Activated CD8-positive, alpha-beta memory T cell treated with anti-CD3 and anti-CD28 coated beads for 48 hours (primary cell): ENCODE data around the gene CRIM1.

Source experiments
- DNase-seq, 3 experiments: peaks; one replicate each; pipeline ENCODE4 v3.0.0-alpha.2; 2020; ENCODE audit warnings: low read depth in 2 of 3, low spot score in 2 of 3

CRIM1 gene

GRCh38 chr2:36371928-36372391, 16.4 kb downstream of the CRIM1 start:
- no peak for DNase-seq

DNA sequence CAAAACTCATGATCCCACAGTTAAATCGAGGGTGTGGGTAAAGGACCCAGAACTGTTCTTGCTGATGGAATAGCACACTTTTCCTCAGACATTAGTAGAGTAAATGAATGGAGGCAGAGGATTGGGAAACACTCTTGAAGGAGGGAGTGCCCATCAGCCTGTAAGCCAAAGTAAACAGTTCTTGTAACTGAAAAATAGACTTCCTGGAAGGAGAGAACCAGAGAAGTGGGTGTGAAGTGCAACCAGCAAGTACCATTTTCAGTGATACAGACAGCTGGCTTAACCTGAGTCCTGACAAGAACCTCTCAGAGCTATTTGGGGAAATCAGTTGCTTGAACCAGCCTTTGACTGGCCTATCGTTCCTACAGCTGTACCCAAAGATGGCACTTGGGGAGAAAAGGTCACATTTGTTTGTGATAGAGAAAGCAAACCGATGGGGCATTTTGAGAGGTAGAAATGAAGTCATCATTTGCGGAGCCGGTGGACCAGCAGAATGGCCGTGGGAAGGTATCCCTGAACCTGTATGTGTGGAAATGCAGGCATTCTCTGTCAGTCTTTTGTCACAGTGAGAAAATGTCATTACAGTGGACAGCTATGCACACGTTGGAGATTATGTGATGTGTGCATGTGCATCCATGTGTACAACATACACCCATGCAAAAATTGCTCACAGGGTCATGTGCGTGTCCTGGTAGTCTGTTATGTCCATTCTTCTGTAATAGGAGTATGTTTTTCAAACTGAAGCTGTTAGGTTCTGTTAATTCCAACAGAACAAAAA, 17.8 kb downstream of the CRIM1 start:
- no peak for DNase-seq

- DNase-seq, result no peak
Observed at GRCh38 chr2:36374585-36374984, 19.0 kb downstream of the CRIM1 start.

DNA sequence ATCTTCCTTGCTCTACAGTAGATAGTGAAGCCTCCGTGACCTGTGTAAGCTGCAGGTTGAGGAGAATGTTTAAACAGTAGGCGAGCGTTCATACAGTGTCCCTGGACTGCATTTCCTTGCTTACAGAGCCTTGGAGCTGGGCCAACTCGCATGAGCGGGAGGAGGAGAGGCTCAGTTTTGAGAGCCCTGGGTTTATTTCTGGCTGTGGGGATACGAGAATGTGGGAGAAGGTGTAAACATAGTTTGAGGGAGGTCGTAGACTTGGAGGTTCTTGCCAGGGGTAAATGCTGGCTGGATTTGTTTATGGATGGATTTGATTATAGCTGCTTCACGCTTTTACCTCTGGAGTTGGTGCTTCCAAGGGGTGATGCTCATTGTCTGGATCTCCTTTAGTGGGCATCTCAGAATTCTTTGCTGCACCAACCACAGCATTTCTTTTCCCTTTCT, 20.8 kb downstream of the CRIM1 start:
- DNase-seq, result no peak

- DNase-seq, result no peak
Observed at GRCh38 chr2:36376992-36377738, 21.6 kb downstream of the CRIM1 start.

DNA sequence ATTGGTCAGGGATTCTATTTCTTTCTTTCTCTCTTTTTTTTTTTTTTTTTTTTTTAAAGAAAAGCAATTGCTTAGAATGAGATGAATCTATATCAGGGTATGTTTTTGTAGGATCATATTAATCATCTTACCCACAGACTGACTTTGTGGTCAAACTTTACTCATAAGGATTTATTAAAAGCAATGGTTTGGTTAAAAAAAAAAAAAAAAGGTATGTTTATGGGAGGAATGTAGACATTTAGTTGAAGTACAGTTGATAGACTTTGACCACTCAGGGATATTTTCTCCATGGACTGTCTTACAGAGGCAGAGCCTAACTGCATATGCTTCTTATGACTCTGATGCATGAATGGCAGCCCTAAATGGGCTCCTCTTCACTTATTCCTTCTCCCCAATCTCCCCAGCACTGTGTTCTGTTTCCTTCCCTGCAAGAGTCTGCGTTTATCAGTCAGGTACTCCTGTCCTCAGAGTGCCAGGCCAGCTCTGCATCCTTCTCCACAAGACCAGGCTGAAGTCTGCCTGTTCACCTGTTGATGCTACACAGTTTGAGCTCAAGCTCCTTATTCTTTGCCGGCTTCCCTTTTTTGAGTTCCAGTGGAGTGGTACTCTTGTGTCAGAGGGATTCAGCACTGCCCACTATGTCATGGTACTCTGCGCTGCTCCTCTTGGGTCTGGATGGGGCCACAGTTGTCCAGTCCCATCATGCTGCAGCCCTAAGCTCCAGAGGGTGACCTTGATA, 24.3 kb downstream of the CRIM1 start:
- DNase-seq, result no peak

DNA sequence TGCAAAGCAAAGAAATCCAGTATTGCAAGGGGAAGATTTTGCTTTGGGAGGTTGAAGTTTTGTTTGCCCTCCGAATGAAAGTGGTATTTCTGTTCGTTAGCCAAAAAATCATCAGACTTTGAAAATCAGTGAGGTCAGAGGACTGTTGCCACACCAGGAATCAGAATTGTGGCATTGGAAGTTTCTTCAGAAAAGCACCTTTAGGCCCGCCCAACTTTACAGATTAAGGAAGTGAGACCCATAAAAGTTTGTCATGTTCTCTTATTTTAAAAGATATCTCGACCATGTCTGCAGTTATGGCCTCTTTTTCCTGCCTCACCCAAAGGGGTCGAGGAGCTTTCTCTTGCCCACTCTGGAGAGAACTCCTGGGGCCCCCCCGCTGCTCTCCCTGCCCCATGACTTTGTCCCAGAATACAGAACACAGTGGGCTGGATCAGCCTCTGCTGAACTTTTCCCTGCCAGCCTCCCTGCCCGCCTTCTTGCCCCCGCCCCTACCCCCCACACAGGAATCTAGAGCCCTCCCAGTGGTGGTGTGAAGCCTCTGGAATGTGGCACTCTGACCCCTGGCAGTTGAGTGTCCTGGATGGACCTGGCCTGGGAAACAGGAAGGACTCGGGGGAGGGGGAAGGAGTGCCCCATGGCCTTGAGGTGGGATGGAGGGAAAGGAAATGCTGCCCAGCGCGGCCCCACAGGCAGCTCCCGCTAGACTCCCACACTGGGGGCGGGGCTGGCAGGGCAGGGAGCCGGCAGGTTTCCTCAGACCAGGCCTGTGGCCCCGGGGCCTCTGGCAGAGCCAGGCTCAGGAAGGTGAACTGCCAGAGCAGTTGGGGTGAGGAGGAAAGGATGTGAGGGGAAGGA, 25.3 kb downstream of the CRIM1 start:
- DNase-seq, result no peak

DNA sequence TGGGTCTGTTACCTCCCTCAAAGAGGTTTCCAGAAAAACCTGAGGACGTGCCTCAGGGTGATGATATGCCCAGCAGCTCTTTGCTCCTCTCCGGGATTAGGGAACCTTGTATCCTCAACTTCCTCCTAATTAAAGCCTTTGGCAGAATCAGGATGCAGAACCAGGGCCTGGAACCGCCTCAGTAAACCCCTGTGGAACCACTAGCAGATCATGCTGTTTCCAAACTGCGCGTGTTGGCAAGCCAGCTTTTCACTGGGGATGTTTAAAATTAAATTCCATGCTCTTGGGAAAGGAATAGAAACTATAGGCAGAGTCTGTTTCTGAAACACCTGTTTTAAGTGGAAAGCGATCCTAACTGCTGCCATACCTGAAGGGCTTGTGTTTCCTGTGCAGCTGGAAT, 26.4 kb downstream of the CRIM1 start:
- no peak for DNase-seq

- DNase-seq, result no peak
Observed at GRCh38 chr2:36382472-36382871, 26.9 kb downstream of the CRIM1 start.

GRCh38 chr2:36383726-36384125, 28.1 kb downstream of the CRIM1 start:
- DNase-seq, result no peak

GRCh38 chr2:36384454-36384853, 28.9 kb downstream of the CRIM1 start:
- no peak for DNase-seq

DNA sequence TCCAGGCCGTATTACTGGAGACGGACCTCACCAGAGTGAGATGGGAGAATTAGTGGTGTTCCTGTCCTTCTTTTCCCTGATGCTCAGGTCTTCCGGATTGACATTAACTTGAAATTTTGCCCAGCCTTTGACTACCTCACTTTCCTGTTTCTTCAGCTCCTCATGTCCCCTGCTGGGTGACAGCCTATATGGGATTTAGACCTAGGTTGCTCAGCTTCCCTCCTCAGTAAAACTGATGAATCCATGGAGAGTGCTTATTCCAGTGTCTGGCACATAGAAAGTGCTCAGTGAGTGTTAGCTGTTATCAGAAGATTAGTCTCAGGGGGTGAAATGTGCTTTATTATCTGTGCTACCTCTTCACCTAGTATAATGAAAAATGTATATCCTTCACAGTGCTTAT, 30.0 kb downstream of the CRIM1 start:
- DNase-seq, result no peak

- DNase-seq, result no peak
Observed at GRCh38 chr2:36387258-36387916, 31.8 kb downstream of the CRIM1 start.

GRCh38 chr2:36388472-36388871, 32.9 kb downstream of the CRIM1 start:
- no peak for DNase-seq

DNA sequence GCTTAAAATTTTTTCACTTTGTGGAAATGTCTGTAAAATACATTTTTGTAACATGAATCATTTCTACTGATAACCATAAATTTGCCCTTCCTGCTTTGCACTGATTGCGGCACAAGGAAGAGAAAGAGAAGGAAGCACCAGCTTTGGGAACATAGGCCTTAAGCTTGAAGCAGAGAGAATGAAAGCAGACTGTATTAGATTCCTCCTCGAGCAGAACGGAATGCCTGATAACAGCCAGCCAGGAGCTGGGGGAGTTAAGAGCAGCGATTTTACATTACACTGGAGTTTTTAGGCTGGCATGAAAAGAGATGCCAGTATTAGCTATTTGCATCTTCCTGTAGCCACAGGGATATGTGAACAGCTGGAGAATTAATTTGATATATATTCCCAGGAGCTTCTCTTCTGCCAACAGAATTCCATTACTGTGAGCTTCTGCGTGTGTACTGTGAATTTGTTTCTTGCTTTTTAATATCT, 33.5 kb downstream of the CRIM1 start:
- DNase-seq, result no peak

DNA sequence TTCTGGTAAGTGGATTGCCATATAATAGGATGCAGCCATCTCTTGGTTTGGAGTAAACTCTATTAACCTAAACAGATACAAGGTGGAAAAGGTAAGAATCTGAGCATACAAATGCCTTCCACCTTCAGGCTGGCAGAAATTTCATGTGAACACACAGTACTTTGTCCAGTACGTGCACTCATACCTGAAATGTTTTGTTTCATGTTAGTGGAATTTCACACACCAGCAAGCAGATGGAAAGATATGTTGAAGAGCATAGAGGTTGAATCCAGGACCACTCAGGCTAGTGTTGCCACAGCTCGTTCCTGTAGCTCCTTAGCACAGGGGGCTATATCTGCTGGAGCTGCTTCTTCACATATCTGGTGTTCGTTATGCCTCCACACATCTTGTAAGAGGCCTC, 34.0 kb downstream of the CRIM1 start:
- DNase-seq, result no peak

GRCh38 chr2:36392571-36393255, 37.1 kb downstream of the CRIM1 start:
- DNase-seq, result no peak

GRCh38 chr2:36393738-36394256, 38.2 kb downstream of the CRIM1 start:
- no peak for DNase-seq

GRCh38 chr2:36394804-36395203, 39.2 kb downstream of the CRIM1 start:
- DNase-seq, result no peak
